WTC11 (cell line): ENCODE measurements around the gene FZD10. TPM values are rescaled to one million over a fixed set of nuclear protein-coding genes. Genes with fewer than 3 reads are reported as not detected.

ENCODE experiments used
- ATAC-seq: fragments of 200-7000 bp; cut with Tn5 transposase; 2 replicates; pipeline ENCODE4 v1.10.0; 2021; ENCODE audit warnings: mild to moderate bottlenecking, moderate library complexity
- CTCF ChIA-PET: fragments of 300-600 bp; sonication (Branson Sonifier 250); formaldehyde crosslinking; loops from one replicate; lab custom pipeline; 2021; ENCODE audit warnings: antibody characterized with exemption; lab: Charles Lee
- POLR2A ChIA-PET: fragments of 350-600 bp; sonication (Branson Sonifier 250); formaldehyde crosslinking; loops from one replicate; lab custom pipeline; 2021; ENCODE audit warnings: antibody characterized with exemption; lab: Charles Lee
- DNase-seq: peaks from one replicate; pipeline ENCODE4 v3.0.0; 2021; ENCODE audit warnings: low spot score
- H3K27ac Mint-ChIP-seq: 2 replicates; pipeline ENCODE4 v1.8.0; 2021; ENCODE audit warnings: mixed read lengths
- H3K27me3 Mint-ChIP-seq: 2 replicates; pipeline ENCODE4 v1.8.0; 2021; ENCODE audit warnings: low read depth, mild to moderate bottlenecking, moderate library complexity, mixed read lengths
- H3K36me3 Mint-ChIP-seq: 2 replicates; pipeline ENCODE4 v1.8.0; 2021; ENCODE audit warnings: mixed read lengths
- H3K4me1 Mint-ChIP-seq: 2 replicates; pipeline ENCODE4 v1.8.0; 2022; ENCODE audit warnings: mixed read lengths
- H3K4me3 Mint-ChIP-seq: 2 replicates; pipeline ENCODE4 v1.8.0; 2021; ENCODE audit warnings: mild to moderate bottlenecking, moderate library complexity, mixed read lengths
- H3K9me3 Mint-ChIP-seq: 2 replicates; pipeline ENCODE4 v1.8.0; 2021; ENCODE audit warnings: mixed read lengths
- ATF6 ChIP-seq: sonication (generic); formaldehyde crosslinking; IDR thresholded peaks from 2 replicates; pipeline ENCODE4 v1.8.1; 2023; ENCODE audit warnings: mild to moderate bottlenecking, missing genetic modification reagents
- CTCF ChIP-seq: fragments of 200-600 bp; IDR thresholded peaks from 2 replicates; pipeline ENCODE4 v1.8.0; 2022; ENCODE audit warnings: antibody characterized with exemption
- E2F4 ChIP-seq: sonication (generic); formaldehyde crosslinking; IDR thresholded peaks from 2 replicates; pipeline ENCODE4 v1.8.1; 2022; ENCODE audit warnings: low read depth, mild to moderate bottlenecking, moderate library complexity, missing genetic modification reagents, borderline replicate concordance
- E2F5 ChIP-seq: sonication (generic); formaldehyde crosslinking; IDR thresholded peaks from 2 replicates; pipeline ENCODE4 v1.8.1; 2022; ENCODE audit warnings: mild to moderate bottlenecking, moderate library complexity, missing genetic modification reagents
- EMX1 ChIP-seq: fragments of 250-450 bp; sonication (Bioruptor Pico); IDR thresholded peaks from 2 replicates; pipeline ENCODE4 v1.8.0; 2021; ENCODE audit warnings: mild to moderate bottlenecking
- ETV6 ChIP-seq: sonication (generic); formaldehyde crosslinking; IDR thresholded peaks from 2 replicates; pipeline ENCODE4 v1.8.1; 2022; ENCODE audit warnings: mild to moderate bottlenecking, missing genetic modification reagents
- FOXP1 ChIP-seq: sonication (generic); formaldehyde crosslinking; IDR thresholded peaks from 2 replicates; pipeline ENCODE4 v1.8.0; 2022; ENCODE audit warnings: missing genetic modification reagents, mild to moderate bottlenecking, moderate library complexity, borderline replicate concordance
- HMGA2 ChIP-seq: fragments of 250-450 bp; sonication (Bioruptor Pico); IDR thresholded peaks from 2 replicates; pipeline ENCODE4 v1.4.0; 2021; ENCODE audit warnings: mild to moderate bottlenecking, moderate library complexity
- HMGXB4 ChIP-seq: sonication (generic); formaldehyde crosslinking; IDR thresholded peaks from 2 replicates; pipeline ENCODE4 v1.8.1; 2023; ENCODE audit warnings: mild to moderate bottlenecking, moderate library complexity, missing genetic modification reagents
- IRF1 ChIP-seq: sonication (generic); formaldehyde crosslinking; IDR thresholded peaks from 2 replicates; pipeline ENCODE4 v1.8.0; 2023; ENCODE audit warnings: missing genetic modification reagents
- RORB ChIP-seq: fragments of 250-450 bp; sonication (Bioruptor Pico); IDR thresholded peaks from 2 replicates; pipeline ENCODE4 v1.9.0; 2021; ENCODE audit warnings: mild to moderate bottlenecking
- SMAD4 ChIP-seq: sonication (generic); formaldehyde crosslinking; IDR thresholded peaks from 2 replicates; pipeline ENCODE4 v1.8.0; 2022; ENCODE audit warnings: mild to moderate bottlenecking, missing genetic modification reagents
- TP53 ChIP-seq: sonication (generic); formaldehyde crosslinking; IDR thresholded peaks from 2 replicates; pipeline ENCODE4 v1.8.1; 2023; ENCODE audit warnings: mild to moderate bottlenecking, missing genetic modification reagents
- ZNF121 ChIP-seq: sonication (generic); formaldehyde crosslinking; IDR thresholded peaks from 2 replicates; pipeline ENCODE4 v1.8.0; 2023; ENCODE audit warnings: missing genetic modification reagents
- ZNF263 ChIP-seq: sonication (generic); formaldehyde crosslinking; IDR thresholded peaks from 2 replicates; pipeline ENCODE4 v1.8.1; 2022; ENCODE audit warnings: low read depth, mild to moderate bottlenecking, moderate library complexity, missing genetic modification reagents
- ZSCAN18 ChIP-seq: fragments of 250-450 bp; sonication (Bioruptor Pico); IDR thresholded peaks from 2 replicates; pipeline ENCODE4 v2.1.2; 2022; ENCODE audit warnings: mild to moderate bottlenecking, moderate library complexity
- total RNA-seq: library from RNA; stranded (reverse); gene quantifications from 3 replicates; pipeline ENCODE4 v1.2.3, GENCODE V29; 2021

FZD10 gene
- total RNA-seq, 1 experiment from 2014 or later, result 1.1 TPM

- no peak overlapping the region for H3K4me3 Mint-ChIP-seq
- ChIA-PET POLR2A (no interaction called here), CTCF (interaction anchor here (1.7 kb wide), 1 partner anchor 9 kb away, joined by 4 read pairs; no protein-coding TSS in a partner anchor)
- H3K36me3 Mint-ChIP-seq, result peaks cover 49% of the 10 kb centered on the region
- TF ChIP-seq RORB (CRISPR knock-in tag) (no peak), HMGA2 (CRISPR knock-in tag) (no peak), ATF6 (CRISPR knock-in tag) (no peak), TP53 (CRISPR knock-in tag) (no peak), ZSCAN18 (CRISPR knock-in tag) (no peak), ZNF263 (CRISPR knock-in tag) (no peak), ETV6 (no peak), ZNF121 (no peak), HMGXB4 (CRISPR knock-in tag) (no peak), E2F5 (no peak), CTCF (no peak), EMX1 (no peak), FOXP1 (CRISPR knock-in tag) (no peak), SMAD4 (CRISPR knock-in tag) (no peak), IRF1 (CRISPR knock-in tag) (no peak), E2F4 (CRISPR knock-in tag) (no peak)
- peaks cover 7% of the 10 kb centered on the region; the same call in 1 of the 2 replicates for H3K4me1 Mint-ChIP-seq
- H3K27me3 Mint-ChIP-seq, result peaks cover 51% of the 10 kb centered on the region
- ATAC-seq (no peak), DNase-seq (no peak)
- H3K9me3 Mint-ChIP-seq, result peaks cover 69% of the 10 kb centered on the region
- H3K27ac Mint-ChIP-seq, result no peak overlapping the region
Measured at GRCh38 chr12:130213249-130213648, 51.0 kb downstream of the FZD10 start.
